ENCODE data around the gene KCNA5.

DNA sequence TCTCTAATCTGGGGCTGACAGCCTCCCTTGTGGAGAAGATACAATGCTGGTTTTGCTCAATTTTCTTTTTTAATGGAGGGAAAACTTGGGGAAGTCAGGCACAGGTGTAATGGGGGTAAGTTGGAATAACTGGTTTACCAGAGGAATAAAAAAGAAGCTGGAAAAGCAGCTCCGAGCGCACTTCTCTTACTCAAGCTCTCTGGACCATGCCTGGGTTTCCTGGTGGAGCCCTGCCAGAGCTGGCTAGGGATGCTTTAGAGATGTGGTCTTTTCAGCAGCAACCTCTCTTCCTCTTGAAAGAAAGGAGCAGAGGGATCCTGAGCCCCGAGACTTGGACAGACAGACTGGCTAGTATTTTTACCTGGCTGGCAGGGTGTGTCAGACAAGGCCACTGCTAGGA lies 3.9 kb upstream of the KCNA5 start:
- TF ChIP-seq POLR2A (IDR thresholded peaks at IDR 0.05) (no peak), EP300 (IDR thresholded peaks at IDR 0.05) (no peak)
- TF ChIP-seq, protein P1, sequence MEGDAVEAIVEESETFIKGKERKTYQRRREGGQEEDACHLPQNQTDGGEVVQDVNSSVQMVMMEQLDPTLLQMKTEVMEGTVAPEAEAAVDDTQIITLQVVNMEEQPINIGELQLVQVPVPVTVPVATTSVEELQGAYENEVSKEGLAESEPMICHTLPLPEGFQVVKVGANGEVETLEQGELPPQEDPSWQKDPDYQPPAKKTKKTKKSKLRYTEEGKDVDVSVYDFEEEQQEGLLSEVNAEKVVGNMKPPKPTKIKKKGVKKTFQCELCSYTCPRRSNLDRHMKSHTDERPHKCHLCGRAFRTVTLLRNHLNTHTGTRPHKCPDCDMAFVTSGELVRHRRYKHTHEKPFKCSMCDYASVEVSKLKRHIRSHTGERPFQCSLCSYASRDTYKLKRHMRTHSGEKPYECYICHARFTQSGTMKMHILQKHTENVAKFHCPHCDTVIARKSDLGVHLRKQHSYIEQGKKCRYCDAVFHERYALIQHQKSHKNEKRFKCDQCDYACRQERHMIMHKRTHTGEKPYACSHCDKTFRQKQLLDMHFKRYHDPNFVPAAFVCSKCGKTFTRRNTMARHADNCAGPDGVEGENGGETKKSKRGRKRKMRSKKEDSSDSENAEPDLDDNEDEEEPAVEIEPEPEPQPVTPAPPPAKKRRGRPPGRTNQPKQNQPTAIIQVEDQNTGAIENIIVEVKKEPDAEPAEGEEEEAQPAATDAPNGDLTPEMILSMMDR (IDR thresholded peaks at IDR 0.05) = no peak

All from tibial nerve (tissue), 4 donors.